KOPT-K1 (cell line): ENCODE data around the gene ITM2C.

Source experiments
- H3K27ac ChIP-seq: fragments of 200-600 bp; sonication (generic); 2 replicates; pipeline ENCODE4 v1.5.1; 2016; ENCODE audit warnings: antibody characterized with exemption, mild to moderate bottlenecking, low read depth, low read length; ENCODE audit not compliant: poor library complexity, severe bottlenecking
- H3K36me3 ChIP-seq: fragments of 200-600 bp; sonication (generic); 2 replicates; pipeline ENCODE4 v1.5.1; 2017; ENCODE audit warnings: antibody characterized with exemption, mild to moderate bottlenecking, low read length, moderate library complexity; ENCODE audit not compliant: insufficient read depth
- H3K9me3 ChIP-seq: fragments of 200-600 bp; sonication (generic); 2 replicates; pipeline ENCODE4 v1.5.1; 2017; ENCODE audit warnings: antibody characterized with exemption, low read length, mild to moderate bottlenecking; ENCODE audit not compliant: insufficient read depth, poor library complexity, severe bottlenecking

The ITM2C gene

GRCh38 chr2:230925879-230926765 is 61.4 kb downstream of the ITM2C start:
- H3K27ac ChIP-seq: no peak overlapping the region
- H3K36me3 ChIP-seq: no peaks in the 10 kb centered on the region
- no peaks in the 10 kb centered on the region for H3K9me3 ChIP-seq

GRCh38 chr2:230927711-230928341 is 63.1 kb downstream of the ITM2C start:
- Histone ChIP-seq H3K9me3 (no peaks in the 10 kb centered on the region), H3K27ac (no peak overlapping the region), H3K36me3 (no peaks in the 10 kb centered on the region)
